ENCODE data around the gene CNGB1. TPM values are rescaled to one million over a fixed set of nuclear protein-coding genes. Genes with fewer than 3 reads are reported as not detected.
"Not testable (repeated sequence)": the region's sequence is repeated elsewhere in the genome, so short reads cannot be mapped to it uniquely, and the experiment has no call there.

CNGB1 gene
- total RNA-seq, 1 experiment from 2014 or later = not detected

DNA sequence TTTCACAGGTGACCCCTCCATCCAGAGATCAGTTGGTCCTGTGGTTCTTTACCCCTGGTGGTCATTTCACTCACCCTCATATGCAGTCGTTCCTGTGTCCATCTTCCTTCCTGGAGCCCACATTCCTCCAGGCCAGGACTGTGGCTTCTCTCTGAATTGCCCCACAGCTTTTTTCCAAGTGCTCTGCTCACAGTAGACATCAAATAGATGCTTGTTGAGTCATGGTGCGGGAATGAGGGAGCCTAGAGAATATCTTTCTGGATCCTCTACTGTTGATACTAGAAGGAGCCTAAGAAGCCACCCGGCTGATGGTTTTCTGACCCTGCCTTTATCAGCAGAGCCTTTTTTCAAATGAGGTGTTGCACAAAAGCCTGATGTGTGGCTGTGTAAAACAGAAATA lies 40.7 kb upstream of the CNGB1 start:
- Histone ChIP-seq H3K36me3 (ENCODE audit: control insufficient read depth, insufficient read depth, low read length) (peaks cover 4% of the 10 kb centered on the region), H3K4me1 (peaks cover 20% of the 10 kb centered on the region), H3K27me3 (replicated peaks; ENCODE audit: control insufficient read depth, insufficient read depth, low read length) (no peaks in the 10 kb centered on the region), H3K4me3 (ENCODE audit: low read depth, low read length) (no peak overlapping the region), H3K9me3 (no peaks in the 10 kb centered on the region)
- Mint-ChIP-seq H3K36me3 (ENCODE audit: insufficient read depth, unreplicated experiment) (peaks cover 24% of the 10 kb centered on the region), H3K27me3 (ENCODE audit: insufficient read depth, unreplicated experiment) (no peaks in the 10 kb centered on the region), H3K4me1 (ENCODE audit: low read depth, unreplicated experiment) (peaks cover 14% of the 10 kb centered on the region), H3K4me3 (ENCODE audit: unreplicated experiment) (no peak overlapping the region), H3K9me3 (ENCODE audit: unreplicated experiment) (no peaks in the 10 kb centered on the region), H3K27ac (ENCODE audit: unreplicated experiment) (no peak overlapping the region)
- intact Hi-C loops (cut with micrococcal nuclease; ENCODE audit: unreplicated experiment) = no loop called here
- POLR2A ChIA-PET = no interaction called here
- TF ChIP-seq, protein P1, sequence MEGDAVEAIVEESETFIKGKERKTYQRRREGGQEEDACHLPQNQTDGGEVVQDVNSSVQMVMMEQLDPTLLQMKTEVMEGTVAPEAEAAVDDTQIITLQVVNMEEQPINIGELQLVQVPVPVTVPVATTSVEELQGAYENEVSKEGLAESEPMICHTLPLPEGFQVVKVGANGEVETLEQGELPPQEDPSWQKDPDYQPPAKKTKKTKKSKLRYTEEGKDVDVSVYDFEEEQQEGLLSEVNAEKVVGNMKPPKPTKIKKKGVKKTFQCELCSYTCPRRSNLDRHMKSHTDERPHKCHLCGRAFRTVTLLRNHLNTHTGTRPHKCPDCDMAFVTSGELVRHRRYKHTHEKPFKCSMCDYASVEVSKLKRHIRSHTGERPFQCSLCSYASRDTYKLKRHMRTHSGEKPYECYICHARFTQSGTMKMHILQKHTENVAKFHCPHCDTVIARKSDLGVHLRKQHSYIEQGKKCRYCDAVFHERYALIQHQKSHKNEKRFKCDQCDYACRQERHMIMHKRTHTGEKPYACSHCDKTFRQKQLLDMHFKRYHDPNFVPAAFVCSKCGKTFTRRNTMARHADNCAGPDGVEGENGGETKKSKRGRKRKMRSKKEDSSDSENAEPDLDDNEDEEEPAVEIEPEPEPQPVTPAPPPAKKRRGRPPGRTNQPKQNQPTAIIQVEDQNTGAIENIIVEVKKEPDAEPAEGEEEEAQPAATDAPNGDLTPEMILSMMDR (IDR thresholded peaks at IDR 0.05; ENCODE audit: insufficient read depth in 1 of 2, low read depth in 1 of 2, low read length in 1 of 2, severe bottlenecking in 1 of 2, unreplicated experiment in 1 of 2) = no peak
- CTCF ChIA-PET = no interaction called here
- DNase-seq = no peak
- BruUV-seq (replicated peaks) = no TSS peak

DNA sequence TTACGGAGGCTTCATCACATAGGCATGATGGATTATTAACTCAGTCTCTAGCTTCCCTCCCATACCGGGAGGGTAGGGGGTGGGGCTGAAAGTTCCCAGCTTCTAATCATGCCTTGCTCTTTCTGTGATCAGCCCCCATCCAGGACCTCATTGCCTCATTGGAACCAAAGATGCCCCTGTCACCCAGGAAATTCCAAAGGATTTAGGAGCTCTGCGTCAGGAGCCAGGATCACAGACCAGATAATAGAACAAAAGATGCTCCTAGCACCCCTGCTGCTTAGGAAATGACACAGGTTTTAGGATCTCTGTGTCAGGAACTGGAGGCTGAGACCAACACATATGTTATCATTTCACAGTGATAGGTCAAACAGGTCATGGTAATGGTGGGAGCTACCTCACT lies 40.0 kb upstream of the CNGB1 start:
- H3K4me3 Mint-ChIP-seq (ENCODE audit: unreplicated experiment) = no peak overlapping the region
- no peak overlapping the region for H3K27ac Mint-ChIP-seq (ENCODE audit: unreplicated experiment)
- H3K4me1 ChIP-seq = peaks cover 14% of the 10 kb centered on the region; the same call in 1 of the 2 replicates
- peaks cover 4% of the 10 kb centered on the region for H3K36me3 ChIP-seq (ENCODE audit: control insufficient read depth, insufficient read depth, low read length)
- no peak overlapping the region for H3K4me3 ChIP-seq (ENCODE audit: low read depth, low read length)
- ChIA-PET POLR2A (no interaction called here), CTCF (interaction anchor here (0.6 to 1.5 kb wide), 4 partner anchors 12 to 276 kb away, joined by 3 to 4 read pairs (median 4); no protein-coding TSS in a partner anchor)
- intact Hi-C loops (cut with micrococcal nuclease; ENCODE audit: unreplicated experiment) = no loop called here
- TF ChIP-seq, protein P1 (IDR thresholded peaks at IDR 0.05; ENCODE audit: insufficient read depth in 1 of 2, low read depth in 1 of 2, low read length in 1 of 2, severe bottlenecking in 1 of 2, unreplicated experiment in 1 of 2) = no peak
- no peaks in the 10 kb centered on the region for H3K9me3 ChIP-seq
- BruUV-seq (replicated peaks) = no TSS peak
- H3K27me3 ChIP-seq (replicated peaks; ENCODE audit: control insufficient read depth, insufficient read depth, low read length) = no peaks in the 10 kb centered on the region
- H3K27me3 Mint-ChIP-seq (ENCODE audit: insufficient read depth, unreplicated experiment) = no peaks in the 10 kb centered on the region
- no peak for DNase-seq
- H3K4me1 Mint-ChIP-seq (ENCODE audit: low read depth, unreplicated experiment) = peaks cover 14% of the 10 kb centered on the region
- H3K9me3 Mint-ChIP-seq (ENCODE audit: unreplicated experiment) = no peaks in the 10 kb centered on the region
- H3K36me3 Mint-ChIP-seq (ENCODE audit: insufficient read depth, unreplicated experiment) = peaks cover 31% of the 10 kb centered on the region

DNA sequence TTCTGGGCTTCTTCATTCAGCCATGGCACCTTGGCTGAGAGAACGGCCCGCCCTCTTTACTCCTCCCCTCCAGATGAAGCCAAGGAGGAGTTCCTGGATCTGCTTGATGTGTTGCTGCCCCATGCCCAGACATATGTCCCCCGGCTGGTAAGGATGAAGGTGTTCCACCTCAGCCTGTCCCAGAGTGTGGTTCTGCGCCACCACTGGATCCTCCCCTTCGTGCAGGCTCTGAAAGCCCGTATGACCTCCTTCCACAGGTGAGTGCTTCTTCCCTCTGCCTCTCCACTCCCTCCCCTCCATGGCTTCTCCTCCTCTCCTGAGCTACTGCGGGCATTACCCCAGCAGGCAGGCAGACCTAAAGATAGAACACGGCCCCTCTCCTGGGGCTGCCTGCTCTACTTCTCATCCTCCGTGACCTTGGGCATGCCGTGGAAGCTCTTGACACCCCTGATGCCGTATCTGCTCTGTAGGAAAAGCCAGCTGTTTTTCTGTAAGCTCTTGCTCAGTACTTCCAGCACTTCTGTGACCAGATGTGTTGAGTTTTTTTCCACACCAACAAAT lies 39.0 kb upstream of the CNGB1 start:
- CTCF ChIA-PET = interaction anchor here (0.6 to 1.5 kb wide), 4 partner anchors 13 to 275 kb away, joined by 3 to 4 read pairs (median 4); no protein-coding TSS in a partner anchor
- Histone ChIP-seq H3K27me3 (replicated peaks; ENCODE audit: control insufficient read depth, insufficient read depth, low read length) (no peaks in the 10 kb centered on the region), H3K36me3 (ENCODE audit: control insufficient read depth, insufficient read depth, low read length) (peaks cover 4% of the 10 kb centered on the region), H3K4me1 (peaks cover 14% of the 10 kb centered on the region; the same call in 1 of the 2 replicates), H3K9me3 (no peaks in the 10 kb centered on the region), H3K4me3 (ENCODE audit: low read depth, low read length) (no peak overlapping the region)
- Mint-ChIP-seq H3K9me3 (ENCODE audit: unreplicated experiment) (no peaks in the 10 kb centered on the region), H3K4me3 (ENCODE audit: unreplicated experiment) (no peak overlapping the region), H3K4me1 (ENCODE audit: low read depth, unreplicated experiment) (peaks cover 14% of the 10 kb centered on the region), H3K36me3 (ENCODE audit: insufficient read depth, unreplicated experiment) (peaks cover 34% of the 10 kb centered on the region), H3K27me3 (ENCODE audit: insufficient read depth, unreplicated experiment) (no peaks in the 10 kb centered on the region), H3K27ac (ENCODE audit: unreplicated experiment) (no peak overlapping the region)
- DNase-seq = no peak
- TF ChIP-seq, protein P1 (IDR thresholded peaks at IDR 0.05; ENCODE audit: insufficient read depth in 1 of 2, low read depth in 1 of 2, low read length in 1 of 2, severe bottlenecking in 1 of 2, unreplicated experiment in 1 of 2) = no peak
- POLR2A ChIA-PET = interaction anchor here (0.5 kb wide), 1 partner anchor 197 kb away, joined by 6 read pairs; no protein-coding TSS in a partner anchor
- intact Hi-C loops (cut with micrococcal nuclease; ENCODE audit: unreplicated experiment) = no loop called here
- BruUV-seq (replicated peaks) = no TSS peak

DNA sequence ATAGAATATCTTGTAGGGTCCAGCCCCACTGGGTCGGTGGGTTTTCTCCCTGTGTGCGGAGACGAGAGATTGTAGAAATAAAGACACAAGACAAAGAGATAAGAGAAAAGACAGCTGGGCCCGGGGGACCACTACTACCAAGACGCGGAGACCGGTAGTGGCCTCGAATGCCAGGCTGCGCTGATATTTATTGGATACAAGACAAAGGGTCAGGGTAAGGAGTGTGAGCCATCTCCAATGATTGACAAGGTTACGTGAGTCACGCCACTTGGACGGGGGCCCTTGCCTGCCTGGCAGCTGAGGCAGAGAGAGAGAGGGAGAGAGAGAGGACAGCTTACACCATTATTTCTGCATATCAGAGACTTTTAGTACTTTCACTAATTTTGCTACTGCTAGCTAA lies 33.8 kb upstream of the CNGB1 start:
- H3K27me3 ChIP-seq (replicated peaks; ENCODE audit: control insufficient read depth, insufficient read depth, low read length); H3K27me3 Mint-ChIP-seq (ENCODE audit: insufficient read depth, unreplicated experiment); H3K4me1 ChIP-seq; CTCF ChIA-PET; H3K4me1 Mint-ChIP-seq (ENCODE audit: low read depth, unreplicated experiment); H3K4me3 Mint-ChIP-seq (ENCODE audit: unreplicated experiment); H3K9me3 Mint-ChIP-seq (ENCODE audit: unreplicated experiment); H3K36me3 ChIP-seq (ENCODE audit: control insufficient read depth, insufficient read depth, low read length); H3K4me3 ChIP-seq (ENCODE audit: low read depth, low read length); H3K27ac Mint-ChIP-seq (ENCODE audit: unreplicated experiment); BruUV-seq (replicated peaks); H3K9me3 ChIP-seq; DNase-seq; POLR2A ChIA-PET: not testable (repeated sequence)
- intact Hi-C loops (cut with micrococcal nuclease; ENCODE audit: unreplicated experiment) = loop anchor here (1.0 to 5.0 kb wide), 4 partner anchors 207 to 428 kb away; no protein-coding TSS in a partner anchor
- peaks cover 52% of the 10 kb centered on the region for H3K36me3 Mint-ChIP-seq (ENCODE audit: insufficient read depth, unreplicated experiment)

All from Caco-2 (cell line).